ENCODE data around the gene XPR1.

- no peak for TF ChIP-seq CTCF (IDR thresholded peaks at IDR 0.05)
- TF ChIP-seq POLR2AphosphoS5 (IDR thresholded peaks at IDR 0.05): no peak
Measured at GRCh38 chr1:180933141-180933540, 301.3 kb downstream of the XPR1 start.
